Adrenal gland (tissue), 5 donors: Measurements from ENCODE around the gene CACNA1H.

Experiments used
- POLR2A ChIP-seq, 2 donors: fragments of 450-650 bp; IDR thresholded peaks; one replicate each; pipeline ENCODE4 v1.6.1; 2017; ENCODE audit warnings: antibody characterized with exemption in 2 of 2, mild to moderate bottlenecking in 2 of 2, moderate library complexity in 1 of 2
- TF ChIP-seq, protein P1 (sequence below), 6 experiments: fragments of 450-650 bp in 4 of 6; fragments of 200-600 bp in 2 of 6; sonication (generic) in 1 of 6; IDR thresholded peaks; 1 replicate in 5 of 6; 2 replicates in 1 of 6; pipeline versions ENCODE4 v1.5.1 to v1.8.0; 2016 to 2021; ENCODE audit warnings: antibody characterized with exemption in 6 of 6, mild to moderate bottlenecking in 2 of 6, moderate library complexity in 1 of 6
- donor health status: DM: no; HTN: no; CAD: no.

DNA sequence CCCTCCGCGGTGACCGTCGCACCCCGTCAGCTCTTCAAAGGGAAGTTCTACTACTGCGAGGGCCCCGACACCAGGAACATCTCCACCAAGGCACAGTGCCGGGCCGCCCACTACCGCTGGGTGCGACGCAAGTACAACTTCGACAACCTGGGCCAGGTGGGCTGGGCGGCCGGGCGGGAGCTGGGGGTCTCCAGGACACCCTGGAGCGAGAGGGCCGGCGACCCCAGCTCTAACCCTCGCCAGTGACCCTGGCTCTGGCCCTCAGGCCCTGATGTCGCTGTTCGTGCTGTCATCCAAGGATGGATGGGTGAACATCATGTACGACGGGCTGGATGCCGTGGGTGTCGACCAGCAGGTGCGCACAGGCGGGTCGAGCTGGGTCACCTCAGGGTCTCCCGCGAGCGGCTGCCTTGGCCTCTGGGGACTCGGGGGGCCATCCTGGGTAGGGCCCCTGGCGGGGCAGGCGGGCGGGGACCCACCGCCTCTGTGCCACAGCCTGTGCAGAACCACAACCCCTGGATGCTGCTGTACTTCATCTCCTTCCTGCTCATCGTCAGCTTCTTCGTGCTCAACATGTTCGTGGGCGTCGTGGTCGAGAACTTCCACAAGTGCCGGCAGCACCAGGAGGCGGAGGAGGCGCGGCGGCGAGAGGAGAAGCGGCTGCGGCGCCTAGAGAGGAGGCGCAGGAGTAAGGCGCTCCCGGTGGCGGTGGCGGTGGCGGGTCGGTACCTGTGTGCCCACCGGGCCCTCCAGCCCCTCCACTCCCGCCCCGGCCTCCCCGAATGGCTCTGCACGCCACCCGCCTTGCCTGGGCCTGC lies 58.8 kb downstream of the CACNA1H start:
- TF ChIP-seq, protein P1, sequence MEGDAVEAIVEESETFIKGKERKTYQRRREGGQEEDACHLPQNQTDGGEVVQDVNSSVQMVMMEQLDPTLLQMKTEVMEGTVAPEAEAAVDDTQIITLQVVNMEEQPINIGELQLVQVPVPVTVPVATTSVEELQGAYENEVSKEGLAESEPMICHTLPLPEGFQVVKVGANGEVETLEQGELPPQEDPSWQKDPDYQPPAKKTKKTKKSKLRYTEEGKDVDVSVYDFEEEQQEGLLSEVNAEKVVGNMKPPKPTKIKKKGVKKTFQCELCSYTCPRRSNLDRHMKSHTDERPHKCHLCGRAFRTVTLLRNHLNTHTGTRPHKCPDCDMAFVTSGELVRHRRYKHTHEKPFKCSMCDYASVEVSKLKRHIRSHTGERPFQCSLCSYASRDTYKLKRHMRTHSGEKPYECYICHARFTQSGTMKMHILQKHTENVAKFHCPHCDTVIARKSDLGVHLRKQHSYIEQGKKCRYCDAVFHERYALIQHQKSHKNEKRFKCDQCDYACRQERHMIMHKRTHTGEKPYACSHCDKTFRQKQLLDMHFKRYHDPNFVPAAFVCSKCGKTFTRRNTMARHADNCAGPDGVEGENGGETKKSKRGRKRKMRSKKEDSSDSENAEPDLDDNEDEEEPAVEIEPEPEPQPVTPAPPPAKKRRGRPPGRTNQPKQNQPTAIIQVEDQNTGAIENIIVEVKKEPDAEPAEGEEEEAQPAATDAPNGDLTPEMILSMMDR (IDR thresholded peaks at IDR 0.05): no peak
- TF ChIP-seq POLR2A (IDR thresholded peaks at IDR 0.05): no peak
